Measurements from ENCODE around the gene SCN5A.

The SCN5A gene

GRCh38 chr3:38601956-38602550 is 47.4 kb downstream of the SCN5A start:
- Histone ChIP-seq H3K27ac (ENCODE audit: low read length) (no peak overlapping the region), H3K79me2 (ENCODE audit: low read length) (no peaks in the 10 kb centered on the region), H3K9me3 (replicated peaks; ENCODE audit: insufficient read depth, low read length) (no peaks in the 10 kb centered on the region), H3K9ac (ENCODE audit: low read length) (no peak overlapping the region), H2AFZ (ENCODE audit: low read length) (no peak overlapping the region), H3K36me3 (replicated peaks; ENCODE audit: insufficient read depth, low read length) (no peaks in the 10 kb centered on the region), H3K4me3 (ENCODE audit: low read length) (no peak overlapping the region), H3K27me3 (replicated peaks; ENCODE audit: insufficient read depth, low read length) (no peaks in the 10 kb centered on the region), H3K4me2 (ENCODE audit: low read depth, low read length) (no peak overlapping the region), H3F3A (ENCODE audit: insufficient read depth, low read length) (no peaks in the 10 kb centered on the region), H3K9me2 (replicated peaks; ENCODE audit: insufficient read depth, low read length) (no peaks in the 10 kb centered on the region), H4K20me1 (ENCODE audit: insufficient read depth, low read length) (no peaks in the 10 kb centered on the region), H3K4me1 (ENCODE audit: low read length) (no peaks in the 10 kb centered on the region)
- TF ChIP-seq EZH2 (optimal IDR thresholded peaks at IDR 0.05; ENCODE audit: low read depth, low read length): no peak
- TF ChIP-seq EZH2phosphoT487 (IDR thresholded peaks at IDR 0.05; ENCODE audit: low read length): no peak
- TF ChIP-seq CTCF (IDR thresholded peaks at IDR 0.05; ENCODE audit: low read length): no peak
- no peak for DNase-seq

- H3K79me2 ChIP-seq (ENCODE audit: low read length): no peaks in the 10 kb centered on the region
- H3K9me2 ChIP-seq (replicated peaks; ENCODE audit: insufficient read depth, low read length): no peaks in the 10 kb centered on the region
- H3K27me3 ChIP-seq (replicated peaks; ENCODE audit: insufficient read depth, low read length): no peaks in the 10 kb centered on the region
- H3K4me2 ChIP-seq (ENCODE audit: low read depth, low read length): no peak overlapping the region
- H3K27ac ChIP-seq (ENCODE audit: low read length): no peak overlapping the region
- H3K9ac ChIP-seq (ENCODE audit: low read length): no peak overlapping the region
- no peaks in the 10 kb centered on the region for H4K20me1 ChIP-seq (ENCODE audit: insufficient read depth, low read length)
- DNase-seq: no peak
- H3K36me3 ChIP-seq (replicated peaks; ENCODE audit: insufficient read depth, low read length): no peaks in the 10 kb centered on the region
- TF ChIP-seq CTCF (IDR thresholded peaks at IDR 0.05; ENCODE audit: low read length): no peak
- H3F3A ChIP-seq (ENCODE audit: insufficient read depth, low read length): no peaks in the 10 kb centered on the region
- H2AFZ ChIP-seq (ENCODE audit: low read length): no peak overlapping the region
- H3K4me3 ChIP-seq (ENCODE audit: low read length): no peak overlapping the region
- no peaks in the 10 kb centered on the region for H3K4me1 ChIP-seq (ENCODE audit: low read length)
- H3K9me3 ChIP-seq (replicated peaks; ENCODE audit: insufficient read depth, low read length): no peaks in the 10 kb centered on the region
Measured at GRCh38 chr3:38600551-38600950, 48.9 kb downstream of the SCN5A start.

GRCh38 chr3:38599886-38600285 is 49.6 kb downstream of the SCN5A start:
- Histone ChIP-seq H3K27me3 (replicated peaks; ENCODE audit: insufficient read depth, low read length) (no peaks in the 10 kb centered on the region), H3K9me2 (replicated peaks; ENCODE audit: insufficient read depth, low read length) (no peaks in the 10 kb centered on the region), H3K4me2 (ENCODE audit: low read depth, low read length) (no peak overlapping the region), H3K27ac (ENCODE audit: low read length) (no peak overlapping the region), H3K4me1 (ENCODE audit: low read length) (no peaks in the 10 kb centered on the region), H2AFZ (ENCODE audit: low read length) (no peak overlapping the region), H4K20me1 (ENCODE audit: insufficient read depth, low read length) (no peaks in the 10 kb centered on the region), H3K9me3 (replicated peaks; ENCODE audit: insufficient read depth, low read length) (no peaks in the 10 kb centered on the region), H3F3A (ENCODE audit: insufficient read depth, low read length) (no peaks in the 10 kb centered on the region), H3K9ac (ENCODE audit: low read length) (no peak overlapping the region), H3K36me3 (replicated peaks; ENCODE audit: insufficient read depth, low read length) (no peaks in the 10 kb centered on the region), H3K79me2 (ENCODE audit: low read length) (no peaks in the 10 kb centered on the region), H3K4me3 (ENCODE audit: low read length) (no peak overlapping the region)
- DNase-seq: no peak
- TF ChIP-seq EZH2phosphoT487 (IDR thresholded peaks at IDR 0.05; ENCODE audit: low read length) (no peak), CTCF (IDR thresholded peaks at IDR 0.05; ENCODE audit: low read length) (no peak), EZH2 (optimal IDR thresholded peaks at IDR 0.05; ENCODE audit: low read depth, low read length) (no peak)

Data from MM.1S (cell line).